ENCODE measurements around the gene FOXL3. TPM values are rescaled to one million over a fixed set of nuclear protein-coding genes. Genes with fewer than 3 reads are reported as not detected.

Gene FOXL3
- total RNA-seq, 1 experiment from 2014 or later = not detected

DNA sequence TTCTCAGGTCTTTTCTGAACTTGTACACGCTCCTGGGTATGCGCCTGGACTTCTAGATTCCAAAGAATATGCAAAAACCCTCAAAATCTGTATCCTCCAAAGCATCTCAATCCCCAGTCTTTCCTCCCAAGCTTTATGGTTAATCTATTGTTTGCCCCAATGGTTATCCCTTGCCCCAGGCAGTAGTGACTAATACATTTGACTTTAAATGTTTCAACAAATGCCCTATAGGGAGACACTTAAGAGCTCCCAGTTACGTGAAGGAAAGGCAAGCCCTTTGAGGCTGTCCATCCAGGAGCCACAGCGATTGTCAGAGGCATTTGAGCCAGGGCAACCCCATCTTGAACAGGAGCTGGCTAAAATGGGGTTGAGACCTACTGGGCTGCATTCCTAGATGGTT is 12.7 kb upstream of the FOXL3 start:
- no CpG with 5 or more reads among the region's 4 CpGs for WGBS (ENCODE audit: extremely low coverage, insufficient read length, low lambda C conversion rate)
- TF ChIP-seq, protein P1, sequence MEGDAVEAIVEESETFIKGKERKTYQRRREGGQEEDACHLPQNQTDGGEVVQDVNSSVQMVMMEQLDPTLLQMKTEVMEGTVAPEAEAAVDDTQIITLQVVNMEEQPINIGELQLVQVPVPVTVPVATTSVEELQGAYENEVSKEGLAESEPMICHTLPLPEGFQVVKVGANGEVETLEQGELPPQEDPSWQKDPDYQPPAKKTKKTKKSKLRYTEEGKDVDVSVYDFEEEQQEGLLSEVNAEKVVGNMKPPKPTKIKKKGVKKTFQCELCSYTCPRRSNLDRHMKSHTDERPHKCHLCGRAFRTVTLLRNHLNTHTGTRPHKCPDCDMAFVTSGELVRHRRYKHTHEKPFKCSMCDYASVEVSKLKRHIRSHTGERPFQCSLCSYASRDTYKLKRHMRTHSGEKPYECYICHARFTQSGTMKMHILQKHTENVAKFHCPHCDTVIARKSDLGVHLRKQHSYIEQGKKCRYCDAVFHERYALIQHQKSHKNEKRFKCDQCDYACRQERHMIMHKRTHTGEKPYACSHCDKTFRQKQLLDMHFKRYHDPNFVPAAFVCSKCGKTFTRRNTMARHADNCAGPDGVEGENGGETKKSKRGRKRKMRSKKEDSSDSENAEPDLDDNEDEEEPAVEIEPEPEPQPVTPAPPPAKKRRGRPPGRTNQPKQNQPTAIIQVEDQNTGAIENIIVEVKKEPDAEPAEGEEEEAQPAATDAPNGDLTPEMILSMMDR (conservative IDR thresholded peaks at IDR 0.05) = no peak
- peaks cover 51% of the 10 kb centered on the region for H3K27me3 Mint-ChIP-seq (ENCODE audit: low read depth)

More for the DNA sequence above, 12.7 kb upstream of the FOXL3 start:
- Histone ChIP-seq H4K8ac (replicated peaks; ENCODE audit: insufficient read length, low read depth, low read length) (no peak overlapping the region), H3K4ac (ENCODE audit: low read depth, low read length) (no peak overlapping the region), H3K79me2 (ENCODE audit: insufficient read depth, low read length) (no peaks in the 10 kb centered on the region), H3T11ph (ENCODE audit: low read length) (no peak overlapping the region), H3K4me1 (ENCODE audit: insufficient read depth, low read length) (no peaks in the 10 kb centered on the region), H3K14ac (ENCODE audit: insufficient read depth, low read length) (no peak overlapping the region), H2BK15ac (ENCODE audit: low read depth, low read length) (no peak overlapping the region), H3K23me2 (ENCODE audit: insufficient read length, low read depth, low read length, poor library complexity, severe bottlenecking) (peaks cover 3% of the 10 kb centered on the region), H3K27me3 (ENCODE audit: insufficient read depth, low read length) (no peaks in the 10 kb centered on the region), H2AK5ac (ENCODE audit: insufficient read length, low read length) (no peak overlapping the region), H2BK5ac (ENCODE audit: insufficient read length, low read length) (no peak overlapping the region), H3K4me2 (ENCODE audit: insufficient read depth, insufficient read length, low read length) (no peak overlapping the region), H3K9me3 (ENCODE audit: control insufficient read depth, low read depth, low read length) (peaks cover 14% of the 10 kb centered on the region), H4K20me1 (ENCODE audit: control insufficient read depth, insufficient read depth, insufficient read length) (no peaks in the 10 kb centered on the region), H3K56ac (ENCODE audit: insufficient read length, low read depth, low read length) (no peak overlapping the region), H4K5ac (ENCODE audit: insufficient read length, low read depth, low read length) (no peak overlapping the region), H3K27ac (ENCODE audit: insufficient read length, low read depth, low read length) (no peak overlapping the region), H4K91ac (ENCODE audit: insufficient read length, low read depth, low read length) (no peak overlapping the region), H2AFZ (ENCODE audit: low read length) (no peak overlapping the region), H3K79me1 (ENCODE audit: insufficient read depth, low read depth, low read length, poor library complexity, severe bottlenecking) (no peaks in the 10 kb centered on the region), H2BK20ac (ENCODE audit: low read depth, low read length, poor library complexity, severe bottlenecking) (no peak overlapping the region), H3K9ac (ENCODE audit: extremely low read depth, insufficient read length, low read length) (no peak overlapping the region), H2BK120ac (ENCODE audit: low read depth, low read length, poor library complexity, severe bottlenecking) (no peak overlapping the region), H3K18ac (ENCODE audit: insufficient read length, low read depth, low read length) (no peak overlapping the region), H2BK12ac (ENCODE audit: insufficient read length, low read depth, low read length) (no peak overlapping the region), H3K23ac (ENCODE audit: insufficient read length, low read depth, low read length) (no peak overlapping the region)
- Mint-ChIP-seq H3K9me3 (peaks cover 62 to 83% of the 10 kb centered on the region in 2 experiments), H3K4me1 (no peaks in the 10 kb centered on the region), H3K27ac (no peak overlapping the region), H3K4me3 (no peak overlapping the region), H3K36me3 (ENCODE audit: insufficient read depth in 1 of 3, low read depth in 3 of 3) (peaks cover 8 to 17% (median 10%) of the 10 kb centered on the region in 3 experiments; a peak in 6 of 7 replicates)
- DNase-seq = no peak
